Nephron progenitor cell (in vitro differentiated cells): ENCODE data around the gene VMP1.

ENCODE experiments used
- DNase-seq: peaks from one replicate; pipeline ENCODE4 v3.0.0; 2021
- H3K27ac Mint-ChIP-seq: 2 replicates; pipeline ENCODE4 v1.8.0; 2021; ENCODE audit warnings: mild to moderate bottlenecking, moderate library complexity, mixed read lengths
- H3K27me3 Mint-ChIP-seq: 2 replicates; pipeline ENCODE4 v1.8.0; 2021; ENCODE audit warnings: mild to moderate bottlenecking, low read depth, mixed read lengths; ENCODE audit not compliant: poor library complexity
- H3K36me3 Mint-ChIP-seq: 2 replicates; pipeline ENCODE4 v1.8.0; 2021; ENCODE audit warnings: low read depth, mixed read lengths
- H3K4me1 Mint-ChIP-seq: 2 replicates; pipeline ENCODE4 v1.8.0; 2021; ENCODE audit warnings: mixed read lengths
- H3K4me3 Mint-ChIP-seq: 2 replicates; pipeline ENCODE4 v1.8.0; 2021; ENCODE audit warnings: mild to moderate bottlenecking, moderate library complexity, mixed read lengths
- H3K9me3 Mint-ChIP-seq: 2 replicates; pipeline ENCODE4 v1.8.0; 2021; ENCODE audit warnings: mild to moderate bottlenecking, moderate library complexity, mixed read lengths
- CTCF ChIP-seq: fragments of 200-600 bp; sonication (generic); IDR thresholded peaks from 2 replicates; pipeline ENCODE4 v1.5.0; 2021; ENCODE audit warnings: antibody characterized with exemption

The VMP1 gene

GRCh38 chr17:59698143-59698542 lies 9.3 kb upstream of the VMP1 start:
- H3K4me3 Mint-ChIP-seq = no peak overlapping the region
- peaks cover 81% of the 10 kb centered on the region for H3K36me3 Mint-ChIP-seq
- TF ChIP-seq CTCF = no peak
- H3K27ac Mint-ChIP-seq = no peak overlapping the region
- peaks cover 16% of the 10 kb centered on the region for H3K4me1 Mint-ChIP-seq
- no peaks in the 10 kb centered on the region for H3K27me3 Mint-ChIP-seq
- no peaks in the 10 kb centered on the region for H3K9me3 Mint-ChIP-seq
- no peak for DNase-seq

GRCh38 chr17:59699218-59699617 lies 8.2 kb upstream of the VMP1 start:
- peaks cover 20% of the 10 kb centered on the region for H3K4me1 Mint-ChIP-seq
- H3K27me3 Mint-ChIP-seq = no peaks in the 10 kb centered on the region
- H3K9me3 Mint-ChIP-seq = no peaks in the 10 kb centered on the region
- H3K36me3 Mint-ChIP-seq = peaks cover 81% of the 10 kb centered on the region
- no peak for TF ChIP-seq CTCF
- H3K4me3 Mint-ChIP-seq = no peak overlapping the region
- no peak for DNase-seq
- H3K27ac Mint-ChIP-seq = no peak overlapping the region

GRCh38 chr17:59699786-59700185 lies 7.7 kb upstream of the VMP1 start:
- Mint-ChIP-seq H3K9me3 (no peaks in the 10 kb centered on the region), H3K4me1 (peaks cover 22% of the 10 kb centered on the region), H3K36me3 (peaks cover 80% of the 10 kb centered on the region), H3K27me3 (no peaks in the 10 kb centered on the region), H3K27ac (peak overlapping the region; percentile 7), H3K4me3 (no peak overlapping the region)
- DNase-seq = no peak
- TF ChIP-seq CTCF = no peak

DNA sequence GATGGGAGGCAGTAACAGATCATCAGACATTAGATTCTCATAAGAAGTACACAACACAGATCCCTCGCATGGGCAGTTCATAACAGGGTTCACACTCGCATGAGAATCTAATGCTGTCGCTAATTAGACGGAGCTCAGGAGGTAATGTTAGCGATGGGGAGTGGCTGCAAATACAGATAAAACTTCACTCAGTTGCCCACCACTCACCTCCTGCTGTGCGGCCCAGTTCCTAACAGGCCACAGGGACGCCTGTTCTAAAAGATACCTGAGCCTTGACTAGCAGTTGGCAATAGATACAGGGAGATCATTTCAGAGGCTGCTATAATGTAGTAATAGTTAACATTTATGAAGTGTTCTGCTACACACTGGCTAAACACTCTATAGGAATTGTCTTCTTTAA lies 5.2 kb upstream of the VMP1 start:
- H3K27me3 Mint-ChIP-seq = no peaks in the 10 kb centered on the region
- no peak for DNase-seq
- H3K36me3 Mint-ChIP-seq = peaks cover 82% of the 10 kb centered on the region
- no peak overlapping the region for H3K27ac Mint-ChIP-seq
- TF ChIP-seq CTCF = no peak
- H3K4me3 Mint-ChIP-seq = no peak overlapping the region
- H3K9me3 Mint-ChIP-seq = no peaks in the 10 kb centered on the region
- H3K4me1 Mint-ChIP-seq = peaks cover 32% of the 10 kb centered on the region

- no peak for TF ChIP-seq CTCF
- peak overlapping the region; percentile 99 for H3K27ac Mint-ChIP-seq
- H3K4me1 Mint-ChIP-seq = peaks cover 38% of the 10 kb centered on the region
- peaks cover 2% of the 10 kb centered on the region for H3K27me3 Mint-ChIP-seq
- peak; percentile 24 for DNase-seq
- peaks cover 29% of the 10 kb centered on the region for H3K36me3 Mint-ChIP-seq
- H3K4me3 Mint-ChIP-seq = peak overlapping the region; percentile 96
- no peaks in the 10 kb centered on the region for H3K9me3 Mint-ChIP-seq
Observed at GRCh38 chr17:59707971-59708430, 547 bp downstream of the VMP1 start.

DNA sequence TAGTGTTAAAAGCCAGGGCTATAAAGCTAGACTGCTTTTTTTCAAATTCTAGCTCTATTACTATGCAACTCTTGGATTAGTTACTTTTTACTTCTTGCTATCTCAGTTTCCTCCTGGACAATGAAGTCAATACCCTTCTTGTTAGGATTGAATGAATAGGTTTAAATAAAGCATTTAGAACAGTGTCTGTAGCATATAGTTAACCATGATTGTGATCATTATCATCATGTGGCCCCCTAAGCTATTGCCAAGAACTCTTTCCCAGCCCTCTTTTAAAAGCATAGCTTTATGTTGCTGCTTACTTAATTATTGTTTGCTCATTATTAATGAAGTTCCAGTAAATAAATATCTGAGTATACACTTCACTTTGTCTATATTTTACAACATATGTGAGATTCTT lies 4.5 kb downstream of the VMP1 start:
- no peak for DNase-seq
- Mint-ChIP-seq H3K36me3 (no peaks in the 10 kb centered on the region), H3K4me1 (peaks cover 18% of the 10 kb centered on the region), H3K9me3 (no peaks in the 10 kb centered on the region), H3K27me3 (peaks cover 2% of the 10 kb centered on the region), H3K27ac (no peak overlapping the region), H3K4me3 (no peak overlapping the region)
- TF ChIP-seq CTCF = no peak
